Loucy (cell line): ENCODE results near the gene SND1.

Source experiments
- H2AFZ ChIP-seq: fragments of 200-600 bp; sonication (generic); 2 replicates; pipeline ENCODE4 v1.6.0; 2016; ENCODE audit warnings: antibody characterized with exemption, mild to moderate bottlenecking, low read length, moderate library complexity
- H3F3A ChIP-seq: fragments of 200-600 bp; 2 replicates; pipeline ENCODE4 v1.6.0; 2016; ENCODE audit warnings: antibody characterized with exemption, low read depth, mild to moderate bottlenecking
- H3K27me3 ChIP-seq: fragments of 200-600 bp; sonication (generic); 2 replicates; pipeline ENCODE4 v1.6.1; 2014; ENCODE audit warnings: low read length, mild to moderate bottlenecking; ENCODE audit not compliant: insufficient read depth, poor library complexity, severe bottlenecking
- H3K36me3 ChIP-seq: fragments of 200-600 bp; sonication (generic); 2 replicates; pipeline ENCODE4 v1.6.1; 2016; ENCODE audit warnings: low read length; ENCODE audit not compliant: insufficient read depth
- H3K4me1 ChIP-seq: fragments of 200-600 bp; sonication (generic); 2 replicates; pipeline ENCODE4 v1.5.1; 2014; ENCODE audit warnings: low read length, mild to moderate bottlenecking; ENCODE audit not compliant: insufficient read depth, poor library complexity, severe bottlenecking
- H3K4me2 ChIP-seq: fragments of 200-600 bp; sonication (generic); 2 replicates; pipeline ENCODE4 v1.6.0; 2014; ENCODE audit warnings: antibody characterized with exemption, low read length, low read depth, mild to moderate bottlenecking; ENCODE audit not compliant: poor library complexity, severe bottlenecking
- H3K4me3 ChIP-seq: fragments of 200-600 bp; sonication (generic); 2 replicates; pipeline ENCODE4 v1.5.1; 2014; ENCODE audit warnings: low read length, mild to moderate bottlenecking, mixed read lengths; ENCODE audit not compliant: poor library complexity, severe bottlenecking
- H3K79me2 ChIP-seq: fragments of 200-600 bp; sonication (generic); 2 replicates; pipeline ENCODE4 v1.6.1; 2014; ENCODE audit warnings: low read length; ENCODE audit not compliant: insufficient read depth
- H3K9ac ChIP-seq: fragments of 200-600 bp; sonication (generic); 2 replicates; pipeline ENCODE4 v1.6.0; 2014; ENCODE audit warnings: mild to moderate bottlenecking, low read depth, low read length, moderate library complexity; ENCODE audit not compliant: poor library complexity, severe bottlenecking
- H3K9me2 ChIP-seq: fragments of 200-600 bp; sonication (generic); replicated peaks from 2 replicates; pipeline ENCODE4 v1.6.1; 2016; ENCODE audit warnings: low read depth, low read length, mixed read lengths
- H3K9me3 ChIP-seq: fragments of 200-600 bp; sonication (generic); 2 replicates; pipeline ENCODE4 v1.6.1; 2014; ENCODE audit warnings: mild to moderate bottlenecking, antibody characterized with exemption, low read length, low read depth; ENCODE audit not compliant: insufficient read depth
- H4K20me1 ChIP-seq: fragments of 200-600 bp; sonication (generic); 2 replicates; pipeline ENCODE4 v1.6.0; 2014; ENCODE audit warnings: antibody characterized with exemption, low read length, mild to moderate bottlenecking; ENCODE audit not compliant: insufficient read depth, poor library complexity, severe bottlenecking
- EZH2phosphoT487 ChIP-seq: fragments of 200-600 bp; IDR thresholded peaks from 2 replicates; pipeline ENCODE4 v1.6.1; 2018; ENCODE audit warnings: antibody characterized with exemption, mild to moderate bottlenecking, moderate library complexity, borderline replicate concordance
- TF ChIP-seq, protein P1 (sequence below): fragments of 200-600 bp; sonication (generic); conservative IDR thresholded peaks from 2 replicates; pipeline ENCODE4 v1.5.1; 2014; ENCODE audit warnings: mild to moderate bottlenecking, antibody characterized with exemption, low read length

SND1 gene

DNA sequence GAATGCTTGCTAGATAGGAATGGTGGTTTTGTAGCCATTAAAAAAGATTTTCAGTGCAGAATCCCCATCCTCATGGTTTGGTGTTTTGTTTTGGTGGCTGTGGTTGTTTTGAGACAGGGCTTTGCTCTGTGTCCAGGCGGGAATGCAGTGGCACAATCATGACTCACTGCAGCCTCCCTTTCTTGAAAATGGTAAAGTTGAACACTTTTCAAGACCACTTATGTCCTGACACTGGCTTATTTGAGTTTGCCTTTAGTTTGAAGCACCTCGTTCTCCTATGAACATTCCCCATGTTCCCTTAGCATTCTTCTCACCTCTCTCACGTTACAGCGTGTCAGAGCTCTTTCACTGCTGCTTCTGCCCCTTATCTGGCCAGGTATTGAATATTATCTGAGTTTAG is 239.2 kb downstream of the SND1 start:
- no peak overlapping the region for H2AFZ ChIP-seq
- H3K9ac ChIP-seq = no peak overlapping the region
- no peaks in the 10 kb centered on the region for H3F3A ChIP-seq
- no peaks in the 10 kb centered on the region for H3K9me2 ChIP-seq
- H3K27me3 ChIP-seq = no peaks in the 10 kb centered on the region
- no peak for TF ChIP-seq EZH2phosphoT487
- TF ChIP-seq, protein P1, sequence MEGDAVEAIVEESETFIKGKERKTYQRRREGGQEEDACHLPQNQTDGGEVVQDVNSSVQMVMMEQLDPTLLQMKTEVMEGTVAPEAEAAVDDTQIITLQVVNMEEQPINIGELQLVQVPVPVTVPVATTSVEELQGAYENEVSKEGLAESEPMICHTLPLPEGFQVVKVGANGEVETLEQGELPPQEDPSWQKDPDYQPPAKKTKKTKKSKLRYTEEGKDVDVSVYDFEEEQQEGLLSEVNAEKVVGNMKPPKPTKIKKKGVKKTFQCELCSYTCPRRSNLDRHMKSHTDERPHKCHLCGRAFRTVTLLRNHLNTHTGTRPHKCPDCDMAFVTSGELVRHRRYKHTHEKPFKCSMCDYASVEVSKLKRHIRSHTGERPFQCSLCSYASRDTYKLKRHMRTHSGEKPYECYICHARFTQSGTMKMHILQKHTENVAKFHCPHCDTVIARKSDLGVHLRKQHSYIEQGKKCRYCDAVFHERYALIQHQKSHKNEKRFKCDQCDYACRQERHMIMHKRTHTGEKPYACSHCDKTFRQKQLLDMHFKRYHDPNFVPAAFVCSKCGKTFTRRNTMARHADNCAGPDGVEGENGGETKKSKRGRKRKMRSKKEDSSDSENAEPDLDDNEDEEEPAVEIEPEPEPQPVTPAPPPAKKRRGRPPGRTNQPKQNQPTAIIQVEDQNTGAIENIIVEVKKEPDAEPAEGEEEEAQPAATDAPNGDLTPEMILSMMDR = no peak
- H3K4me1 ChIP-seq = peaks cover 9% of the 10 kb centered on the region
- no peak overlapping the region for H3K4me3 ChIP-seq
- no peaks in the 10 kb centered on the region for H3K9me3 ChIP-seq
- H4K20me1 ChIP-seq = no peaks in the 10 kb centered on the region
- no peak overlapping the region for H3K4me2 ChIP-seq
- H3K79me2 ChIP-seq = no peaks in the 10 kb centered on the region
- H3K36me3 ChIP-seq = peaks cover 57% of the 10 kb centered on the region; the same call in 1 of the 2 replicates

DNA sequence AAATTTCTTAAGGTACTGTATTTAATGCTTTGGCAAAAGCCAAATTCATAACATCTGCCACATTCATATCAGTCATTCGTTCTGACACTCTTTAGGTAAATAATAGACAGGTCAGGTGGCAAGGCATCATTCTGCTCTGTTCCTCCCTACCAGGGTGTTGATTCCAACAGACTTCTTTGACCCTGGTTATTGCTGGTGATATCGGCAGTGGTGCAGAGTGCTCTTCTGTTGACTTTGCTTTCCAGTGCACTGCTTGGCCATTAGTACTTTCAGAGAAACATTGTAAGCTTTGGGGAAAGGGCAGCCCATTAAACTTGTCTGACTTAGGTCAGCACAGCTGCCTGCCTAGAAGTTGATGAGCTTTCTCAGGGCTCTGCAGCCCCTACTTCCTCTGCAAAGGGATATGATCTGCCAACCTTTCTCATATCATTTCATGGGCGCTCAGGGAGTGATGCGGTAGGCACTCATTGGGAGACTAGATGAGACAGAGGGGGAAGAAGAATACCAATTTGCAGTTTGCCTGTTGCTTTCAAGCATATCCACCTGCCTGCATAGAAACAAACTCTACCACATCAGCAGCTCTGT is 240.0 kb downstream of the SND1 start:
- Histone ChIP-seq H3K79me2 (no peaks in the 10 kb centered on the region), H3K9ac (no peak overlapping the region), H3K4me2 (no peak overlapping the region), H3K27me3 (no peaks in the 10 kb centered on the region), H3K9me2 (no peaks in the 10 kb centered on the region), H3K9me3 (no peaks in the 10 kb centered on the region), H3K4me3 (no peak overlapping the region), H3F3A (no peaks in the 10 kb centered on the region), H4K20me1 (no peaks in the 10 kb centered on the region), H2AFZ (no peak overlapping the region), H3K4me1 (peaks cover 9% of the 10 kb centered on the region), H3K36me3 (peaks cover 57% of the 10 kb centered on the region; the same call in 1 of the 2 replicates)
- no peak for TF ChIP-seq EZH2phosphoT487
- TF ChIP-seq, protein P1 = no peak

DNA sequence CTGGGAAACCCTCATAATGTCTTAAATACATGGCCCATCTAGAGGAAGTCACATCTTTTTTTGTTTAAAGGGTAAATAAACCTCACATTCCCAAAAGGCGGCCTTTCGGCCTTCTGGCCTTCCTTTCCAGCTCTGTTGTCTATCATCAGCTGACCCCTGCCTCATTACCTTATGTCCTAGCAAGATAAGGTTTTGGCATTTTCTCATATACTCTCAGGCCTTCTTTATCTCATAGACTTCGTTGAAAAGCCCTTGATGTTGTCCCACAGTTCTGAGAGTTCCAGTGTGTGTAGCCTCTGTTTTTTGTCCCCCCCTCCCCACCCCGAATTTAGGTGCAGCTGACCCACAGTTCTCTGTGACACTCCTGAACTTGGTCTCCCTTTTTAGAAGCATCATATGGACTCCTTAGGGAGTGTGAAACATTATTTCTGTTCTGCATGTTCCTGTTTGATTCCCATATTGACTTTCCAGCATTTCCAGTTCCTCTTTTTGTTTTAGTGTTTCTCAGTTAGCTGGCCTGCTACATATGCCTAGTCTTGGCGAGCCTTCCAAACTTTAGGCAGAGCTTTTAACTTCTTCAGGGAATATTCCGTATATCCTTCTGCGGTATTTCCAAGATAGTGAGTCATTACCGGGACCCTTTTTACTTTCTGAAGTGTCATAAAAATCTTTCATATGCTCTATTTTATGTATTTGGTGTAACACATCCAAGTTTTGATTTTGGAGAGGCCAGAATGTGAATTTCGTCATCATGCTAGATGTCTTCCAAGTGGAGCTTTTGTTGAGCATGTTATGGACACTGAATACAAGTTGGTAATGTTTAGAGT is 240.7 kb downstream of the SND1 start:
- H3K27me3 ChIP-seq = no peaks in the 10 kb centered on the region
- no peaks in the 10 kb centered on the region for H3K79me2 ChIP-seq
- peaks cover 59% of the 10 kb centered on the region; the same call in 1 of the 2 replicates for H3K36me3 ChIP-seq
- H3K9ac ChIP-seq = no peak overlapping the region
- no peaks in the 10 kb centered on the region for H3K9me2 ChIP-seq
- no peak overlapping the region for H3K4me2 ChIP-seq
- peaks cover 13% of the 10 kb centered on the region for H3K4me1 ChIP-seq
- no peaks in the 10 kb centered on the region for H3K9me3 ChIP-seq
- H2AFZ ChIP-seq = no peak overlapping the region
- H3K4me3 ChIP-seq = no peak overlapping the region
- no peaks in the 10 kb centered on the region for H4K20me1 ChIP-seq
- H3F3A ChIP-seq = no peaks in the 10 kb centered on the region
- no peak for TF ChIP-seq EZH2phosphoT487
- TF ChIP-seq, protein P1 = no peak
